Fibroblast of pulmonary artery (primary cell): Measurements from ENCODE around the gene EPS8L2.

Experiments used
- DNase-seq: peaks from one replicate; pipeline ENCODE4 v3.0.0-alpha.2; 2010; ENCODE audit warnings: low read depth
- H3K4me3 ChIP-seq: replicated peaks from 2 replicates; pipeline ENCODE4 v1.5.1; 2011; ENCODE audit warnings: low read depth, mild to moderate bottlenecking, control low read depth, low read length, moderate library complexity
- CTCF ChIP-seq: IDR thresholded peaks from 2 replicates; pipeline ENCODE4 v1.5.1; 2011; ENCODE audit warnings: mild to moderate bottlenecking, control low read depth, low read length, inconsistent platforms; ENCODE audit errors: missing control alignments

EPS8L2 gene

GRCh38 chr11:678297-678696, 27.7 kb upstream of the EPS8L2 start:
- TF ChIP-seq CTCF = no peak

DNA sequence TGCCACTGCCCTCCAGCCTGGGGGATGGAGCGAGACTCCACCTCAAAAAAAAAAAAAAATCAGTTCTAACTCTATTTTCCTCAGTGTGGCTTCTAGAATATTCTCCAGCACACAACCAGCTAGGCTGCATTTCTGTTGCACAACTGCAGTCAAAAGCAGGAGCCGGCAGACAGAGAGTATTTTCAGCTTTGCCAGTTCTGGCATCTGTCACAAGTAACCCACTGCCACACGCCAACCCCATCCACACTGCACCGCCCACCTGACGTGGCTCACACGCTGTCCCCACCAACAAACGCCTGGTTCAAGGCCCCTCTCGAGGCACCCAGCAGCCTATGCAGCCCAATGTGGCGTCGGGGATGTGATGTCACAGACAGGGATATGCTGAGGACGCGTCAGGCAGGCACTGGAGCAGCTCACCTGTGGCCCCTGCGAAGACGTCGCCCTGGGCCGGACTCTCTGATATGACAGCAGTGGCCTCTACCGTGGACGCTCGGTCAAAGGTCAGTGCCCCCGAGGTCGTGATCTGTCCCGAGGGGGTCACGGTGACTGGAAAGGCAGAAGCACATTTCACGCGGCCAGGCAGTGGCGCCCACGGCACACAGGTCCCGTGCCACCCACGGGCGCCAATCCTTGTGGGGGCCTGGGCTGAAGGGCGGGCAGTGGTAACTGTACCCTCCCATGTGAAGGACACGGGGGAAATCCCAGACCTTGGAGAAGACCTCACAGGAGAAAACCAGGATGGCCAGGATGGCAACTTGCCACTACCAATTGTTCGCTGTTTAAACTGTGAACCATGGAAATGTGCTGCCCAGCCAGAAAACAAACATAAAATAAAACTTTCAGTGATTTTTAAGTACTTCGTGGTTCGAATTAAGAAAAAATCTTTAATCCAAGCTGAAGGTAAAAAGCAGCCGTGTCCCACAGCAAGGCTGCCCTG, 26.5 kb upstream of the EPS8L2 start:
- DNase-seq = no peak
- H3K4me3 ChIP-seq = no peak overlapping the region
- no peak for TF ChIP-seq CTCF

More at GRCh38 chr11:678297-678696, 27.7 kb upstream of the EPS8L2 start:
- DNase-seq = no peak
- H3K4me3 ChIP-seq = no peak overlapping the region

GRCh38 chr11:680476-680875, 25.6 kb upstream of the EPS8L2 start:
- DNase-seq = no peak
- no peak overlapping the region for H3K4me3 ChIP-seq
- TF ChIP-seq CTCF = no peak

GRCh38 chr11:680970-681369, 25.1 kb upstream of the EPS8L2 start:
- no peak for TF ChIP-seq CTCF
- H3K4me3 ChIP-seq = no peak overlapping the region
- no peak for DNase-seq

DNA sequence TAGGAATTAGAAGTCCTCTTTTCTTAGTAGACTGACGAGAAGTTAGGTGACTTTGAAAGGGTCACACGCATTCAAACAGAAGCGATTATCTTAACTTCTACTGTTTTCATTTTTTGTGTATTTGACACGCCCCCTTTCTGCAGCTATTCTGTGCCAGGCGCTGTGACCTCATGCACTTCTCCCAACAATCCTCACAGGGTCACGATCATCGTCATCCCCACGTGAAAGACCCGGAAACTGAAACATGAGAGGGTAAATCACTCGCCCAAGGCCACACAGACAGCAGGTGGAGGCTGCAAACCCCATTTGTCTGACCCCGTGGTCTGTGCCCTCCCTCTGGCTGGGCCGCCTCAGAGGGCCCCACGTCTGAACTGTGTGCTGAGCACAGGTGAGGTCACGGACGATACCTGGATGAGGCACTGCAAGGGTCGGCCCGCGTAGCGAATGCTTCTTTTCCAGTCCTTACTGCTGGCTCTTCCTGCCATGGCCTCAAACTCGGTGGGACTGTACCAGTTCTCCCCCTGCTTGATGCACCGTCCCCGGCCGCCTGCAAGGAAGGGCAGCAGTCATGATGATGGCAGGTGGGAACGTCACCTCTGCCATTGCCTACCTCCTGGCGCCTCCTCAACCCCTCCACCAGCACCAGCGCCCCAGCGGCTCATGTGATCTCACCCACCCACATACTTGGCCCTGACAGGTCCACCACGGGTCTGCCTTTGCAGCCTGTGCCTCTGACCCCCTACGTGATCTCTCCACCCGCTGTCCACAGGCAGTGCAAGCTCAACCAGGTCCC, 19.4 kb upstream of the EPS8L2 start:
- no peak for DNase-seq
- TF ChIP-seq CTCF = no peak
- H3K4me3 ChIP-seq = no peak overlapping the region

DNA sequence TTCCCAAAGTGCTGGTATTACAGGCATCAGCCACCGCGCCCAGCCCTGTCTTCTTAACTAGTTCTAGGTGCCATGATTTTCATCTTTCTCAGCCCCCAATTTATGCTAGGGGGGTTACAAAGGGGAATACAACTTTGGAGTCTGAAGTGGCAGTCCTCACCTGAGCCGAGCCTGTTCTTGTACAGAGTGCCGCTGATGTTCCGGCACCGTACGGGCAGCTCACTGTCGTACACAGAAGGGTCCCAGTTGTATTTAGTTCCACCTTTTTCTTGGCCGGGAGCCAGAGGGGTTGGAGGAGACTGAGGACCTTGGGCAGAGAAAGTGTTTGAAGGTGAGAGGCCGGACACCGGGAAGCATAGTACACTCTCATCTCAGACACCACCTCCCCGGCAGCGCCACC, 18.3 kb upstream of the EPS8L2 start:
- TF ChIP-seq CTCF = no peak
- no peak overlapping the region for H3K4me3 ChIP-seq
- DNase-seq = no peak
